GM21447 (cell line): Measurements from ENCODE around the gene SYT8.
"Not testable (repeated sequence)": the region's sequence is repeated elsewhere in the genome, so short reads cannot be mapped to it uniquely, and the experiment has no call there.

Experiments used
- ATAC-seq: cut with Tn5 transposase; IDR thresholded peaks from one replicate; pipeline ENCODE4 v1.9.1; 2021; ENCODE audit not compliant: unreplicated experiment

The SYT8 gene, protein sequence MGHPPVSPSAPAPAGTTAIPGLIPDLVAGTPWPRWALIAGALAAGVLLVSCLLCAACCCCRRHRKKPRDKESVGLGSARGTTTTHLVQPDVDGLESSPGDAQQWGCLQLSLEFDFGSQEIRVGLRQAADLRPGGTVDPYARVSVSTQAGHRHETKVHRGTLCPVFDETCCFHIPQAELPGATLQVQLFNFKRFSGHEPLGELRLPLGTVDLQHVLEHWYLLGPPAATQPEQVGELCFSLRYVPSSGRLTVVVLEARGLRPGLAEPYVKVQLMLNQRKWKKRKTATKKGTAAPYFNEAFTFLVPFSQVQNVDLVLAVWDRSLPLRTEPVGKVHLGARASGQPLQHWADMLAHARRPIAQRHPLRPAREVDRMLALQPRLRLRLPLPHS

DNA sequence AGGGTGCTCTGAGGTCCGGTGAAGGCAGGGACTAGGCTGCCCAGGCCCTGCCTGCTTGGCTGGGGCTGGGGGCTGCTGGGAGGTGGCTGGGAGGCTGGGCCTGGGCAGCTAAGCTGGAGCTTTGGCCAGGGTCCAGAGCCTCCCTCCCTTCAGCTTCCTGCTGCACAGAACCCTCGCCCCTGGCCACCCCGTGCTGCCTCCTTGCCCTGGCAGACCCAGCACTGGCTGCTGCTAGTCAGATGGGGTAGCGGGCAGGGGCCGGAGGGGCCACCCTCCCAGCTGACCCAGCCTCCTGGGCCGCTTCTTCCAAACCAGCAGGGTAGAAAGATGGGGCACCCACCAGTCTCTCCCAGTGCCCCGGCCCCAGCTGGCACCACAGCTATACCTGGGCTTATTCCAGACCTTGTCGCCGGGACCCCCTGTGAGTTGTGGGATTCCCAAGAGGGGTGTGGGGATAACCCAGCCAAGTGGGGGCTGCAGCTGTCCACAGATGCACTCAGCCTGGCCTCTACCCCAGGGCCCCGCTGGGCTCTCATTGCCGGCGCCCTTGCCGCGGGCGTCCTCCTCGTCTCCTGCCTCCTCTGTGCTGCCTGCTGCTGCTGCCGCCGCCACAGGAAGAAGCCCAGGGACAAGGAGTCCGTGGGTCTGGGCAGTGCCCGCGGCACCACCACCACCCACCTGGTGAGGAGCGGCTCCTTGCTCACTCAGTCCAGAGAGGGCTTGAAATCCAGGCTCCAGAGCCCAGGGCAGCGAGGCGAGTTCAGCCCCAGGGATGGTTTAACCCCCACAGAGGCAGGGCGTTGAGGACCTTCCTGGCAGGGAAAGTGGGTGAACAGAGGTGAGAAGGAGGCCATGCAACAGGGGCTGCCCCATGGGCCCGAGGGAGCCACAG lies at the start of gene SYT8:
SYT8 (plus strand) TSS at position 212 of the 892 bp plus-strand sequence; CDS start at position 328, 116 bp downstream.
- no peak for ATAC-seq

DNA sequence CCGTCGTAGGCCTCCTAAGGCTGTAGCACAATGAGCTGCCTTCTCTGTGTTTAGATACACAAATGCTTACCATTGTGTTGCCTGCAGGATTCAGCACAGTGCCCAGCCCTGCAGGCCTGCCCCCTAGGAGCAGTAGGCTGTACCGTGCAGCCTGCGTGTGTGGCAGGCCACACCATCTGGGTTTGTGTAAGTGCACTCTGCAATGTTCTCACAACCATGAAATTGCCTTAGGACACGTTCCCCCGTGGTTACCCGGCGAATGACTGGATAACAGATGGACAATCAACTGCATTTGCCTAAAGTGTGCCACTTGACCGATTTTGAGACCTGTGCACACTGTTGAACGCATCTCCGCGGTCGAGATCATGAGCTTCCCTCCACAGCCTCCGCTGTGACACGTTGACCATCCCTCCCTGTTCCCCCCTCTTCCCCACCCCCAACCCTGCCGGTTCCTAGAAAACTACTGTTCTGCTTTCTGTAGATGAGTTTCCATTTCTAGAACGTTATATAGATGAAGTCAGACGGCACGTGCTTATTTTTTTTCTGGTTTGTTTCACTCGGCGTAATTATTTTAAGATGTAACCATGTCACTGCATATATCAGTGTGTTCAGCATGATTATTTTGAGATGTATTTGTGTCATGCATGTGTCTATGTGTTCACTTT lies 48.9 kb upstream of the SYT8 start:
- no peak for ATAC-seq

DNA sequence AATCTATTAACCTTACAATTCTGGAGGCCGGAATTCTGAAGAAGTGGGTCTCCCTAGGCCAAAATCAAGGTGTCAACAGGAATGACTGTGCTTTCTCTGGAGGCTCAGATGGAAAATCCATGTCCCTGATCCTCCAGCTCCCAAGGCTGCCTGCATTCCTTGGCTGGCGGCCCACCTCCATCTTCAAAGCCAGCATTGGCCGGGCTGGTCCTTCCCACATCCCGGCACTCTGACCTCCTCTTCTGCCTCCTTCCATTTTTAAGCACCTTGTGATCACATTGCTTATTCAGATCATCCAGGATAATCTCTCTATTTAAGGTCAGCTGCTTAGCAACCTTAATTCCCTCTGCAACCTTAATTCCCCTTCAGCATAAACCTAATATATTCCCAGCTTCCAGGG lies 48.3 kb upstream of the SYT8 start:
- no peak for ATAC-seq

DNA sequence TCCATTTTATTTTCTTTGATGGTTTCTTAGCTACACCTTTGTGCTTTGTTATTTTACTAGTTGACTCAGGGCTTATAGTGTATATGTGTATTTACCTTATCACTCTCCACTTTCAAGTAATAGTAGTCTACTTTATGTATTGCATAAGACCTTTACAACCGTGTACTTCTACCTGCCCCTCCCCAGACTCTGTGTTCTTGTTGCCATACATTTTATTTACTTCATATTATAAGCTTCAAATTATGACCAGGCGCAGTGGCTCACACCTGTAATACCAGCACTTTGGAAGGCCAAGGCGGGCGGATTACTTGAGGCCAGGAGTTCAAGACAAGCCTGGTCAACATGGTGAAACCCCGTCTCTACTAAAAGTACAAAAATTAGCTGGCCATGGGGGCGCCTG lies 42.9 kb upstream of the SYT8 start:
- no peak for ATAC-seq

DNA sequence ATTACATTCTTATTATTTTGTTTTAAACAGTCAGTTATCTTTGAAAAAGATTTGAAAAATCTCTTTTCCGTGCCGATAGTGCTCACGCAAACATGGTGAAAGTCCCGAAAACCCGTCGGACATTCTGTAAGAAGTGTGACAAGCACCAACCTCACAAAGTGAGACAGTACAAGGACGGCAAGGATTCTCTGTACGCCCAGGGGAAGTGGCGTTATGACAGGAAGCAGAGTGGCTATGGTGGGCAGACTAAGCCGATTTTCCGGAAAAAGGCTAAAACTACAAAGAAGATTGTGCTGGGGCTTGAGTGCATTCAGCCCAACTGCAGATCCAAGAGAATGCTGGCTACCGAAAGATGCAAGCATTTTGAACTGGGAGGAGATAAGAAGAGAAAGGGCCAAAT lies 42.3 kb upstream of the SYT8 start:
- no peak for ATAC-seq

DNA sequence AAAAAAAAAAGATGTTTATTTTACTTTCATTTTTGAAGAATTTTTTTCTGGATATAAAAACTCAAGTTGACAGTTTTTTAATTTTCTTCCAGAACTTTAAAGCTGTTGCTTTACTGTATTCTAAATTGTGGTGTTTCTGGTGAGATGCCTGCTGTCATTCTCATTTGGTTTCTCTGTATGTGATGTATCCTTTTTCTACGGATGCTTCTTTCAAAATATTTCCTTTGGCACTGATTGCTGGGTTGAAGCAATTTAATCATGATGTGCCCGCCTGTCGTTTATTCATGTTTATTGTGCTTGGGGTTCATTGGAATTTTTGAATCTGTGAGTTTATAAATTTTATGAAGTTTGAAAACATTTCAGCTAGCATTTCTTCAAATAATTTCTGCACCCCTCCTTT lies 41.7 kb upstream of the SYT8 start:
- no peak for ATAC-seq

DNA sequence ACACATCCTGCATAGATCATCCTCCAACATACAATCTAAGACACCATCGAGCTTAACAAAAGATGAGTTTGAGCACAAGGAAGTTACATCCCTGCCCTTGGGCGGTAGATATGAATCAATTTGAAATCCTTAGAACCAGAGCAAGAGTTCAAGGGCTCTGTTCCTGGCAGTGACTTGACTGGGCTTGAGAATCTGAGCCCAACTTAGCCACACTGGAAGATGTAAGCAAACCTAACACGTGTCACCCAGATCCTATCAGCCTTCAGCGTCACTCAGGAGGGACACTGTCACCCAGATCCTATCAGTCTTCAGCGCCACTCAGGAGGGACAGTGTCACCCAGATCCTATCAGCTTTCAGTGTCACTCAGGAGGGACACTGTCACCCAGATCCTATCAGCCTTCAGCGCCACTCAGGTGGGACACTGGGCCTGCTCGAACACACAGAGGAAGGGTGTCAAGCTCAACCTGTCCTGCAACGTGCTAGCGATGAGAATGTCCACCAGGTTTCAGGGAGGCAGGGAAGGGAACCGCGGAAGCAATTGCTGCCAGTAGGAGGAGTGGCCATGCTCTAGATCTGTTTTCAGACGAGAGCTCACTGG lies 38.3 kb upstream of the SYT8 start:
- ATAC-seq = no peak

DNA sequence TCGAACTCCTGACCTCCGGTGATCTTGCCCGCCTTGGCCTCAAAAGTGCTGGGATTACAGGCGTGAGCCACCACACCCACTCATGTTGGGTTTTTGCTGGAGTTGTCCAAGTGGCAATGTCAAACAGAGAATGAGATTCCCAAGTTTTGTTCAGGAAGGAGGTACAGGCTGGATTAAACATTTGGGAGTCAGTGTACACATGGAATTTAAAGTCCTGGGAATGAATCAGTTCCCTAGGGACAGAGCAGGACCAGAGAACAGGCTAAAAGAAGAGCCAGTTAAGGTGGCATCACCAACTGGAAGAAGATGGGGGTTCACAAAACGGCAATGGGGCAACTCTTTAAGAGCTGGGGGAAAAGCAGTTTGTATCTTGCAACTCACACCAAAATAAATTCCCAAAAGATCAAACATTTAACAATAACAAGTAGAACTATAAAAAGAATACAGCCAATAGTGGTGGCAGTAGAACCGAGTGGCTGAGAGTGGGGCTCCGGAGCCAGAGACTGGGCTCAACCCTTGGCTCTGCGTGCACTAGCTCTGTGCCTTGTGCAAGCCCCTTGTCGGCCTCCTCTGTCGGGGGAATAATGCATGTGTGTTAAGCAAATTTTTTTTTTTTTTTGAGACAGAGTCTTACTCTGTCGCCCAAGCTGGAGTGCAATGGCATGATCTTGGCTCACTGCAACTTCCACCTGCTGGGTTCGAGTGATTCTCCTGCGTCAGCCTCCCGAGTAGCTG lies 37.2 kb upstream of the SYT8 start:
- no peak for ATAC-seq

DNA sequence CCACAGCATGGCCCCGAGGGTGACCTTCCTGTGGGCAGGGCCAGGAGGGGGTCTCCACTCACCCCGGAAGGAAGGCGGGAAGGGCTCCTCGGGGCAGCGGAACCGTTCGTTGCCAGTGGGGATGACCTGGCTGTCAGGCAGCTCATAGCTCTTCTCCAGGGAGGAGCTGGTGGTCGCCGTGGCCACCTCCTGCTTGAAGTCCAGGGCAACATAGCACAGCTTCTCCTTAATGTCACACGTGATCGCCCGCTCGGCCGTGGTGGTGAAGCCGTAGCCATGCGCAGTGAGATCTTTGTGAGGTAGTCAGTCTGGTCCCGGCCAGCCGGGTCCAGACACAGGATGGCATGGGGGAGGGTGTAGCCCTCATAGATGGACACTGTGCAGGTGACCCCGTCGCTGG lies 31.5 kb upstream of the SYT8 start:
- ATAC-seq = no peak

DNA sequence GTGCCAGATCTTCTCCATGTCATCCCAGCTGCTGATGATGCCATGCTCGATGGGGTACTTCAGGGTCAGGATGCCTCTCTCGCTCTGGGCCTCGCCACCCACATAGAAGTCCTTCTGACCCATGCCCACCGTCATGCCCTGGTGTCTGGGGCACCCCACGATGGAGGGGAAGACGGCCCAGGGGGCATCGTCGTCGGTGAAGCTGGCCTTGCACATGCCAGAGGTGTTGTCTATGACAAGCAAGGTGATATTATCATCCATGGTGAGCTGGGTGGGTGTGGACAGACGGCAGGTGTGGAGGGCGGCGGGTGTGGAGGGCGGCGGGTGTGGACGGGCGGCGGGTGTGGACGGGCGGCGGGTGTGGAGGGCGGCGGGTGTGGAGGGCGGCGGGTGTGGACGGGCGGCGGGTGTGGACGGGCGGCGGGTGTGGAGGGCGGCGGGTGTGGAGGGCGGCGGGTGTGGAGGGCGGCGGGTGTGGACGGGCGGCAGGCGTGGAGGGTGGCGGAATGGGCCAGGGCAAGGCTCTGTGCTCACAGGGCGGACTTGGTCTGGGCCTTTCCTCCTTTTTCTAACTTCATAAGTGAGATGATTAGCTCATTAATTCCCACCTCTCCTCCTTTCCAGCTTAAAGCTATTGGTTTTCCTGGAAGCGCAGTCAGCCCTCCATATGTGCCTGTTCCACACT lies 30.8 kb upstream of the SYT8 start:
- not testable (repeated sequence) for ATAC-seq

DNA sequence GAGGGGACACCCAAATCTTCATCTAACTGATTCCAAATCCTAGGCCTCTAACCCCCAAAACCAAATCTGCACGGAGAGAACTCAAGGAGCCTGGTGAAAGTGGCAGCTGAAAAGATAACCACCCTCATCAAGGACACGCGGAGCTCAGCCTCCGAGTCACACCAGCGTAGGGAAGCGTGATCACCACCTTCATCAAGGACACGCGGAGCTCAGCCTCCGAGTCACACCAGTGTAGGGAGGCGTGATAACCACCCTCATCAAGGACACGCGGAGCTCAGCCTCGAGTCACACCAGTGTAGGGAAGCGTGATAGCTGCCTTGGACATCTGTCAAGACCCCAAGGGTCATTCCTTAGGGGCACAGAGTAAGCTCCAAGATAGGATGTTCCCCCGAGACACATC lies 29.3 kb upstream of the SYT8 start:
- ATAC-seq = no peak

DNA sequence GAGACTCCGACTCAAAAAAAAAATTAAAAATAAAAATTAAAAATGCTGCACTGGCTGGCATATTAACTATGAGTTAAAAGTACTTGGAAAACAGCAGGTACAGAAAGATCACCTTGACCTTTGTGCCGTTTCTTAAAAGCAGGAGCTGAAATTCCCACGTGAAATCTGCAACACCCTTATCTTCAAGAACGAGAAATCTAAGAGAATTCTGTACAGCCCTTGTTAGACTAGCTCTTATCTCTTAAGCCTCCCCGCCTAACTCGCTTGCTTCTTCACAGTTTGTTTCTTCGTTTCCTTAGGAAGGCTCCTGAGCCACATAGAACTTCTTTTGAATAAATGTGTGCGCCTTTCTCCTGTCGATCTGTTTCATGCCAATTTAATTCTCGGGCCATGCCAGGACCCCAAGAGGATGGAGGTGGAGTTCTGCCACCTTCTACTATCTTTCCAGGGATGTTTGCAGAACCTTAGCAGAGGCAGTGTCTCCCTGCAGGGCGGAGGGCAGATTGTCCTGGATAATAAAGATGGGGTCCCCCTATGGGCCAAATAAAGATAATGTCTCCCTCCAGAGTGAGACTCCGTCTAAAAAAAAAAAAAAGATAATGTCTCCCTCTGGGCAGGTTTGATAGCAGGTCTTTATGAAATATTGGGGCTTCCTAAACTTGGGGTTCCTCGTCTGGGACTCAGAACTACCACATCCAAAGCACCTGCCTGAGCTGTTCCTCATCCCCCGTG lies 27.4 kb upstream of the SYT8 start:
- ATAC-seq = no peak

DNA sequence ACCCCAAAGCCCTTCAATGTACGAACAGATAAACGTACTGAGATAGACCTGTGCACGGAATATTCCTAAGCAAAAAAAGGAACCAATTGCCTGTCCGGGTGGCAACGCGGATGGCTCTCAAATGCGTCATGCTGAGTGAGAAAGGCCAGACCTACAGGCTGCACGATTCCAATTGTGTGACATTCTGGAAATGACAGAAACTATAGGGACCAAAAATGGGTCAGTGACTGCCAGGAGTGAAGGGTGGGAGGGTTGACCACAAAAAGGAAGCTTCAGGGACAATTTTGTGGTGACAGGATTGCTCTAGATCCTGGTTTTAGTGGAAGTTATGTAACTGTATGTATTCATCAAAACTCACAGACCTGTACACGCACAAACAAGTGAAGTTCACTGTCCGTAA lies 24.0 kb upstream of the SYT8 start:
- no peak for ATAC-seq

DNA sequence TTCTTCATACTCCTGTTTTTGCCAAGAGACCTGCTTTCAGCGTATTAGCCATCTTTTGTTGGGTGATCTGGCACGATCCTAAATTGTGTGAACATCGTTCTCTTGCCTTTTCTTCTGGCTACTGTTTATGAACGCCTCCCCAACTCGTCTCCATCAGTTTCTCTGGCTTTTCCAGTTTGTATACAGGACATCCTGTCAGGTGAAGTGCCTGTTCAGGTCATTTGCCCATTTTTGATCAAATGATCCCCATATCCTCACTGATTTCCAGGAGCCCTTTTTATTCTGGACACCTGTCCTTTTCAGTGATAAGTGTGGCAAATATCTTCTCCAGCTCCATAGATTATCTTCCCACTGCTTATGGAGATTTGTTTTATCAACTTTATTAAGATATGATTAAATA lies 22.5 kb upstream of the SYT8 start:
- ATAC-seq = no peak

DNA sequence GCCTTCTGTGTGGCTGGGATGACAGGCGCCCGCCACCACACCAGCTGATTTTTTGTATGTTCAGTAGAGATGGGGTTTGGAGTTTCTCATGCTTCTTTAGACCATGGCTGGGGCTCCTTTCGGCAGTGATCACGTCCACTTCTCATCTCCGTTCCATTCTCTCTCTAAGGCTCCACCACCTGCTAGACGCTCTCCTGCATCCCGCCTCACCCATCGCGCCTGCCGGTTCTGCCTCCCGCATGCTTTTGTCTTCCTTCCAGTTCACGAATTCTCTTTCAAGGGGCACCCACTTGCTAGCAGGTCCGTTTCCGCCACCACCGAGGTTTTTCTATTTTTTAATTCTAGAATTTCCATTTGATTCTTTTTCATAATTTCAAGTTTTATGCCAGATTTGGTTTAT lies 22.0 kb upstream of the SYT8 start:
- ATAC-seq = no peak

DNA sequence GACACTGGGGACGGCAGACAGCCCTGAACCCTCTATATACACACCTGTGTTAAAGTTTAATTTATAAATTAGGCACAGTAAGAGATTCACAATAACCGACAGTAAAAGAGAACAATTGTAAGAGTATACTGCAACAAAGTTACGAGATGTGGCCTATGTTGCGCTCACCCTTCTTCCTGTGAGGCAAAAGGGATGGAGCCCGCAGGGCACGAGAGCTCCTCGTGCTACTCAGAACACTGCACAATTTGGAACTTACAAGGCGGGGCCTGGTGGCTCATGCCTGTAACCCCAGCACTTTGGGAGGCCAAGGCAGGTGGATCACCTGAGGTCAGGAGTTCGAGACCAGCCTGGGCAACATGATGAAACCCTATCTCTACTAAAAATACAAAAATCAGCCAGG lies 21.4 kb upstream of the SYT8 start:
- not testable (repeated sequence) for ATAC-seq

DNA sequence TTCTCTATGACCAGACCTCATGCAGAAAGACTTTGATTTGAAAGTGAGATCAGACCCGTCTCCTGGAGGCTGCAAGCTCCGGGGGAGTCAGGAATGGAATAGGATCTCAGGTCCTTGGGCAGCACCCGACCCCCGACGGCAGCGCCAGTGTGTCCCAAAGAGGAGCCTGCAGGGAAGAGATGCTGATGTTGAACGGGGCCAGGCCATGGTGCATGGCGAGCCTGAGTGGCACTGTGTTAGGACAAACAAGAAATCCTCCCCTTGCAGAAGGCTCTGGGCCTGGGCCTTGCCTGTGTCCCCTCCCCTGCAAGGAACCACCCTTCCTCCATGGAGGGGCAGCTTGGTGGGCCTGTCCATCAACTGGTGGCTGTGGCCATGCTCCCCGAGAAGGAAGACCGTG lies 20.1 kb upstream of the SYT8 start:
- no peak for ATAC-seq

DNA sequence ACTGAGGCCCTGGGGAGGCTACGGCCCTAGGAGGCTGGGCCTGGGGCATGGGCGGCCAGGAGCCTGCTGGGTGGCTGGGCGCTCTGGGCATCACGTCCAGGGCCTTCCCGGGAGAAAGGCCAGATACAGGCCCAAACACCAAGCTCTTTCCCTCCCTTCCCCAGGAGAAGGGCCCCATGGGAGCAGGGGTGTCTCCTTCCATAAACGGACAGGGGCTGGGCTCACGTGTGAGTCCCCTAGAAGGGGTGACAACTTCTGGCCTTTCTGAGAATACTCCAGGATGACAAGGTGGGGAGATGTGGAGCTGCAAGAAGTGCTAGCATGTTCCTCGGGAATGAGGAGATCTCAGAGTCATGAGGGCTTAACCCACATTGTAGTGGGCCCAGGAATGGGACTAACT lies 19.5 kb upstream of the SYT8 start:
- no peak for ATAC-seq

DNA sequence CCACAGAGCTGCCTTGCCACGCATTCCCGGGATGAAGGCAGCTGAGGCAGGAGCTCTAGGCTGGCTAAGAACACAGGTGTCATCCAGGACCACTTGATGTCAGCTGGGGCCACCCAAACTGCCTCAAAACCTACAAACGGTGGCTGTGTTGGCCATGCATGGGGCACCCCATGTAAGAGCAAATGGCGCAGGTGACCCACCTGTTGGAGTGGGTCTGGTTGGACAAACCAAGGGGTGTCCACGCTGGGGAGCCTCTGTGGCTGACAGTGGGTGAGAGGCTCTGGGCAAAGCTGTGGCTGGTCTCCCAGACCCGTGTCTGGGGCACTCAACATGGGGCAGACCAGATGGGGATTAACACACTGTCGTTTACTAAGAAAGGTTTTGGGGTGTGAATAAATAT lies 19.0 kb upstream of the SYT8 start:
- ATAC-seq = no peak
